OCI-LY1 (cell line): ENCODE measurements around the gene SPRY2.

Experiments used
- CTCF ChIP-seq: fragments of 200-600 bp; sonication (generic), shearing (Covaris generic); IDR thresholded peaks from 2 replicates; pipeline ENCODE4 v1.5.1; 2017; ENCODE audit warnings: mild to moderate bottlenecking, antibody characterized with exemption, low read length, moderate library complexity, mixed read lengths
- EZH2 ChIP-seq: fragments of 200-600 bp; sonication (generic), shearing (Covaris generic); IDR thresholded peaks from 2 replicates; pipeline ENCODE4 v1.8.0; 2017; ENCODE audit warnings: borderline replicate concordance, mixed run types, mild to moderate bottlenecking, antibody characterized with exemption, low read length, moderate library complexity, mixed read lengths

GRCh38 chr13:80359414-80359777, 18.5 kb upstream of the SPRY2 start:
- TF ChIP-seq CTCF = no peak
- TF ChIP-seq EZH2 = no peak
